ENCODE results near the gene ITGA6.

DNA sequence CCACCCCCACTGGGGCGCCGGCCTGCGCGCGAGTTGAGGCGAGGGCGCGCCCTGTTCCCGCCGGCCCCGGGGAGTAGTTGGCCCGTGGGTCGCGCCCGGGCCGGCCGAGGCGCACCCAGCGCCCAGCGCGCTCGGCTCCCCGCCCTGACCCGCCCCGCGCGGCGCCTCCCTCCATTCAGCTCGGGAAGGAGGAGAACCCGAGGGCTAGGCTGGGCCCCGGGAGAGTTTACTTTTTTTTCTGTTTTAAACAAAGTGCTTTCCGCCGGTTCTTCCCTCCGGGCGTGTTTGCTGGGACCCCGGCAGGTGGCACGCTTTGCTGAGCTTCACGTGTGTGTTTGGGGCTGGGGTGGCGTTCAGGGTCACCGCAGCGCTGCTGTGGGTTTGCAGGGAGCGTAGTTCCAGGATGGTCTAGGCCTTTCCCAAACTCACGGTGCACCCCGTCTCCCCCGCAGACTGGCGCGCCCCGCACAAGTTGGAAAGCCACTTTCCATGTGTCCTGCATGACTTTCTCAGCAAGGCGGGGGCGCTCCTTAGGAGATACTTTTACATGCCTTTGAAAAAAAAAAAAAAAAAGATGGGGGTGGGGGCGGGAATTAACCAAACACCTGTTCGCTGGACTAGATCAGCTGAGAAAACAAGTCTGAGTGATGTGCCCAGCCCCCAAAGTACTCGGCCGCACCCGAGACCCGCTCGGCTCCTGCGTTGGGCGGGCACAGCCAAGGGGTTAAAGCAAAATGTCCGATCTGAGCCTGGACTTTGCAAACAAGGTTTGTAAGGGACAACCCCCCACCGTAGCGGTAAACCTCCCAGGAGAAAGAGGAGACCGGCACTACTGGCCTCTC is 825 bp downstream of the ITGA6 start:
- TF ChIP-seq, protein P1, sequence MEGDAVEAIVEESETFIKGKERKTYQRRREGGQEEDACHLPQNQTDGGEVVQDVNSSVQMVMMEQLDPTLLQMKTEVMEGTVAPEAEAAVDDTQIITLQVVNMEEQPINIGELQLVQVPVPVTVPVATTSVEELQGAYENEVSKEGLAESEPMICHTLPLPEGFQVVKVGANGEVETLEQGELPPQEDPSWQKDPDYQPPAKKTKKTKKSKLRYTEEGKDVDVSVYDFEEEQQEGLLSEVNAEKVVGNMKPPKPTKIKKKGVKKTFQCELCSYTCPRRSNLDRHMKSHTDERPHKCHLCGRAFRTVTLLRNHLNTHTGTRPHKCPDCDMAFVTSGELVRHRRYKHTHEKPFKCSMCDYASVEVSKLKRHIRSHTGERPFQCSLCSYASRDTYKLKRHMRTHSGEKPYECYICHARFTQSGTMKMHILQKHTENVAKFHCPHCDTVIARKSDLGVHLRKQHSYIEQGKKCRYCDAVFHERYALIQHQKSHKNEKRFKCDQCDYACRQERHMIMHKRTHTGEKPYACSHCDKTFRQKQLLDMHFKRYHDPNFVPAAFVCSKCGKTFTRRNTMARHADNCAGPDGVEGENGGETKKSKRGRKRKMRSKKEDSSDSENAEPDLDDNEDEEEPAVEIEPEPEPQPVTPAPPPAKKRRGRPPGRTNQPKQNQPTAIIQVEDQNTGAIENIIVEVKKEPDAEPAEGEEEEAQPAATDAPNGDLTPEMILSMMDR (IDR thresholded peaks at IDR 0.05 in 4 of 5, conservative IDR thresholded peaks at IDR 0.05 in 1 of 5) = no peak
- no peak for TF ChIP-seq POLR2A (IDR thresholded peaks at IDR 0.05)

All from gastrocnemius medialis (tissue), 4 donors.